GM12801 (cell line): ENCODE results near the gene SALL3.

Source experiments
- CTCF ChIP-seq: IDR thresholded peaks from one replicate; pipeline ENCODE4 v1.5.1; 2011; ENCODE audit warnings: control low read depth; ENCODE audit not compliant: insufficient read length; ENCODE audit errors: extremely low read depth

The SALL3 gene

GRCh38 chr18:78972930-78973331, 6.7 kb upstream of the SALL3 start:
- TF ChIP-seq CTCF = no peak

- no peak for TF ChIP-seq CTCF
Observed at GRCh38 chr18:78973357-78974083, 6.1 kb upstream of the SALL3 start.

GRCh38 chr18:78974115-78974761, 5.4 kb upstream of the SALL3 start:
- TF ChIP-seq CTCF = no peak

- no peak for TF ChIP-seq CTCF
Observed at GRCh38 chr18:78975292-78975691, 4.3 kb upstream of the SALL3 start.

GRCh38 chr18:78975699-78976335, 3.8 kb upstream of the SALL3 start:
- no peak for TF ChIP-seq CTCF

- TF ChIP-seq CTCF = no peak
Observed at GRCh38 chr18:78976765-78977636, 2.6 kb upstream of the SALL3 start.

- TF ChIP-seq CTCF = no peak
Observed at GRCh38 chr18:78977637-78978348, 1.8 kb upstream of the SALL3 start.
